GM12891 (cell line): ENCODE measurements around the gene CERS6.

Experiments used
- PAX5 ChIP-seq: IDR thresholded peaks from 2 replicates; pipeline ENCODE4 v1.6.1; 2011; ENCODE audit warnings: low read length, moderate library complexity, mild to moderate bottlenecking; ENCODE audit not compliant: insufficient read depth, severe bottlenecking
- POLR2A ChIP-seq: IDR thresholded peaks from 2 replicates; pipeline ENCODE4 v1.6.1; 2011; ENCODE audit warnings: low read depth, low read length, control low read depth
- POLR2AphosphoS5 ChIP-seq: IDR thresholded peaks from 2 replicates; pipeline ENCODE4 v1.6.1; 2011; ENCODE audit warnings: low read depth, low read length, control low read depth
- POU2F2 ChIP-seq: IDR thresholded peaks from 2 replicates; pipeline ENCODE4 v1.6.1; 2011; ENCODE audit warnings: low read depth, mild to moderate bottlenecking, control low read depth, low read length, moderate library complexity
- SPI1 ChIP-seq: IDR thresholded peaks from 2 replicates; pipeline ENCODE4 v1.6.1; 2011; ENCODE audit warnings: low read depth, low read length, control low read depth
- TAF1 ChIP-seq: IDR thresholded peaks from 2 replicates; pipeline ENCODE4 v1.6.1; 2011; ENCODE audit warnings: low read depth, low read length, control low read depth

GRCh38 chr2:168773128-168773527 is 317.1 kb downstream of the CERS6 start:
- TF ChIP-seq POLR2AphosphoS5: no peak
- no peak for TF ChIP-seq TAF1
- TF ChIP-seq POU2F2: no peak
- TF ChIP-seq POLR2A: no peak
- no peak for TF ChIP-seq SPI1
- TF ChIP-seq PAX5: no peak
